ENCODE measurements around the gene SRPK1. TPM values are rescaled to one million over a fixed set of nuclear protein-coding genes. Genes with fewer than 3 reads are reported as not detected.
A peak's percentile ranks its signal among the peaks of the same experiment; 100 is the strongest.
"Not testable (repeated sequence)": the region's sequence is repeated elsewhere in the genome, so short reads cannot be mapped to it uniquely, and the experiment has no call there.

The SRPK1 gene
- total and polyA plus RNA-seq, 8 donors = 34.1 to 47.0 (median 39.5) TPM

GRCh38 chr6:35914536-35914935, 6.4 kb downstream of the SRPK1 start:
- no peak overlapping the region for H3K4me3 ChIP-seq
- intact Hi-C loops (cut with DNase I) = no loop called here
- no peak for ATAC-seq

GRCh38 chr6:35911871-35912653, 8.8 kb downstream of the SRPK1 start:
- H3K9me3 ChIP-seq = peaks cover 0 to 12% of the 10 kb centered on the region in 2 donors
- H3K4me3 ChIP-seq = no peak overlapping the region
- no peaks in the 10 kb centered on the region for H3K27me3 ChIP-seq
- H3K36me3 ChIP-seq = peaks cover 0 to 65% of the 10 kb centered on the region in 2 donors
- intact Hi-C loops (cut with DNase I) = no loop called here
- no peak for TF ChIP-seq CTCF (IDR thresholded peaks at IDR 0.05)
- DNase-seq (no peak), ATAC-seq (no peak)
- peaks cover 0 to 4% of the 10 kb centered on the region in 2 donors for H3K4me1 ChIP-seq
- no peak overlapping the region for H3K27ac ChIP-seq

More at GRCh38 chr6:35914536-35914935, 6.4 kb downstream of the SRPK1 start:
- Histone ChIP-seq H3K27me3 (no peaks in the 10 kb centered on the region), H3K36me3 (peaks cover 0 to 54% of the 10 kb centered on the region in 2 donors), H3K9me3 (peaks cover 0 to 2% of the 10 kb centered on the region in 2 donors), H3K4me1 (peaks cover 3 to 28% of the 10 kb centered on the region in 2 donors), H3K27ac (no peak overlapping the region)
- TF ChIP-seq CTCF (IDR thresholded peaks at IDR 0.05) = no peak
- DNase-seq = no peak

- DNase-seq; ATAC-seq; intact Hi-C loops (cut with DNase I); H3K27me3 ChIP-seq; H3K4me1 ChIP-seq; H3K4me3 ChIP-seq: not testable (repeated sequence)
- Histone ChIP-seq H3K36me3 (peaks cover 0 to 56% of the 10 kb centered on the region in 2 donors), H3K9me3 (peaks cover 0 to 12% of the 10 kb centered on the region in 2 donors), H3K27ac (peak overlapping the region in 1 of 2 donors; percentile 46)
These were observed 11.3 kb downstream of the SRPK1 start for GRCh38 chr6:35909571-35909970.

GRCh38 chr6:35908753-35909401, 12.0 kb downstream of the SRPK1 start:
- intact Hi-C loops (cut with DNase I) = not testable (repeated sequence)

GRCh38 chr6:35907750-35908149, 13.1 kb downstream of the SRPK1 start:
- Histone ChIP-seq H3K9me3 (peaks cover 0 to 12% of the 10 kb centered on the region in 2 donors), H3K4me1 (no peaks in the 10 kb centered on the region), H3K27me3 (no peaks in the 10 kb centered on the region), H3K36me3 (peaks cover 0 to 56% of the 10 kb centered on the region in 2 donors), H3K4me3 (no peak overlapping the region), H3K27ac (peak overlapping the region in 1 of 2 donors; percentile 46)
- TF ChIP-seq CTCF (IDR thresholded peaks at IDR 0.05) = no peak
- intact Hi-C loops (cut with DNase I) = no loop called here
- DNase-seq = no peak
- no peak for ATAC-seq

More at GRCh38 chr6:35908753-35909401, 12.0 kb downstream of the SRPK1 start:
- Histone ChIP-seq H3K36me3 (peaks cover 0 to 56% of the 10 kb centered on the region in 2 donors), H3K27ac (peak overlapping the region in 1 of 2 donors; percentile 46), H3K9me3 (peaks cover 0 to 12% of the 10 kb centered on the region in 2 donors)
- DNase-seq, H3K4me1 ChIP-seq, H3K4me3 ChIP-seq, ATAC-seq, H3K27me3 ChIP-seq: not testable (repeated sequence)

- peaks cover 0 to 12% of the 10 kb centered on the region in 2 donors for H3K9me3 ChIP-seq
- ATAC-seq (no peak), DNase-seq (no peak)
- H3K27ac ChIP-seq = no peak overlapping the region
- intact Hi-C loops (cut with DNase I) = no loop called here
- no peak overlapping the region for H3K4me3 ChIP-seq
- no peaks in the 10 kb centered on the region for H3K4me1 ChIP-seq
- H3K27me3 ChIP-seq = no peaks in the 10 kb centered on the region
- H3K36me3 ChIP-seq = peaks cover 0 to 43% of the 10 kb centered on the region in 2 donors
- TF ChIP-seq CTCF (IDR thresholded peaks at IDR 0.05) = no peak
These were observed 14.4 kb downstream of the SRPK1 start for GRCh38 chr6:35906499-35906846.

All from left lung (tissue), 10 donors.